ENCODE measurements around the gene GRIN2C. TPM values are rescaled to one million over a fixed set of nuclear protein-coding genes. Genes with fewer than 3 reads are reported as not detected.

GRIN2C gene
- total and polyA plus RNA-seq, 2 donors from 2014 or later, result 0.15 to 0.31 TPM

- intact Hi-C loops (cut with DNase I), result no loop called here
- Histone ChIP-seq H3K36me3 (ENCODE audit: control insufficient read depth in 2 of 3, insufficient read depth in 3 of 3, low read length in 3 of 3) (no peaks in the 10 kb centered on the region), H3K4me1 (ENCODE audit: control insufficient read depth in 2 of 3, insufficient read depth in 2 of 3, low read depth in 1 of 3, low read length in 3 of 3) (no peaks in the 10 kb centered on the region), H3K9ac (ENCODE audit: low read length in 3 of 3) (no peak overlapping the region), H3K27me3 (ENCODE audit: control insufficient read depth, insufficient read depth, low read length) (no peaks in the 10 kb centered on the region), H3K9me3 (ENCODE audit: control insufficient read depth in 2 of 3, insufficient read depth in 1 of 3, low read length in 3 of 3) (no peaks in the 10 kb centered on the region), H3K4me3 (ENCODE audit: low read length in 3 of 3) (no peak overlapping the region), H3K27ac (ENCODE audit: low read depth in 2 of 2, low read length in 2 of 2) (no peak overlapping the region)
- no peak for TF ChIP-seq CTCF (IDR thresholded peaks at IDR 0.05; ENCODE audit: borderline replicate concordance, extremely low read depth, insufficient read depth)
- DNase-seq (peak in 1 of 5 donors; percentile 33), FAIRE-seq (no peak)
Observed at GRCh38 chr17:74822335-74822938, 37.2 kb downstream of the GRIN2C start.

- Histone ChIP-seq H3K9ac (ENCODE audit: low read length in 3 of 3) (no peak overlapping the region), H3K27me3 (ENCODE audit: control insufficient read depth, insufficient read depth, low read length) (no peaks in the 10 kb centered on the region), H3K4me3 (ENCODE audit: low read length in 3 of 3) (no peak overlapping the region), H3K4me1 (ENCODE audit: control insufficient read depth in 2 of 3, insufficient read depth in 2 of 3, low read depth in 1 of 3, low read length in 3 of 3) (no peaks in the 10 kb centered on the region), H3K27ac (ENCODE audit: low read depth in 2 of 2, low read length in 2 of 2) (no peak overlapping the region), H3K36me3 (ENCODE audit: control insufficient read depth in 2 of 3, insufficient read depth in 3 of 3, low read length in 3 of 3) (no peaks in the 10 kb centered on the region), H3K9me3 (ENCODE audit: control insufficient read depth in 2 of 3, insufficient read depth in 1 of 3, low read length in 3 of 3) (no peaks in the 10 kb centered on the region)
- FAIRE-seq (no peak), DNase-seq (no peak)
- intact Hi-C loops (cut with DNase I), result no loop called here
- no peak for TF ChIP-seq CTCF (IDR thresholded peaks at IDR 0.05; ENCODE audit: borderline replicate concordance, extremely low read depth, insufficient read depth)
Observed at GRCh38 chr17:74821655-74822334, 37.9 kb downstream of the GRIN2C start.

- Histone ChIP-seq H3K27ac (ENCODE audit: low read depth in 2 of 2, low read length in 2 of 2) (no peak overlapping the region), H3K9ac (ENCODE audit: low read length in 3 of 3) (no peak overlapping the region), H3K36me3 (ENCODE audit: control insufficient read depth in 2 of 3, insufficient read depth in 3 of 3, low read length in 3 of 3) (no peaks in the 10 kb centered on the region), H3K4me3 (ENCODE audit: low read length in 3 of 3) (no peak overlapping the region), H3K9me3 (ENCODE audit: control insufficient read depth in 2 of 3, insufficient read depth in 1 of 3, low read length in 3 of 3) (no peaks in the 10 kb centered on the region), H3K4me1 (ENCODE audit: control insufficient read depth in 2 of 3, insufficient read depth in 2 of 3, low read depth in 1 of 3, low read length in 3 of 3) (no peaks in the 10 kb centered on the region), H3K27me3 (ENCODE audit: control insufficient read depth, insufficient read depth, low read length) (no peaks in the 10 kb centered on the region)
- no peak for TF ChIP-seq CTCF (IDR thresholded peaks at IDR 0.05; ENCODE audit: borderline replicate concordance, extremely low read depth, insufficient read depth)
- FAIRE-seq (no peak), DNase-seq (peak in 4 of 5 donors; percentile 77 to 86 (median 78))
- intact Hi-C loops (cut with DNase I), result no loop called here
Observed at GRCh38 chr17:74819801-74820436, 39.8 kb downstream of the GRIN2C start.
